ENCODE measurements around the gene LRRN4. TPM values are rescaled to one million over a fixed set of nuclear protein-coding genes. Genes with fewer than 3 reads are reported as not detected.
"Not testable (repeated sequence)": the region's sequence is repeated elsewhere in the genome, so short reads cannot be mapped to it uniquely, and the experiment has no call there.

LRRN4 gene
- total and polyA plus RNA-seq, 2 experiments from 2014 or later: 135 to 227 TPM

- no peak for DNase-seq (ENCODE audit: low read depth in 1 of 2, low spot score in 1 of 2)
- no peak for TF ChIP-seq CTCF (IDR thresholded peaks at IDR 0.05; ENCODE audit: low read depth, low read length)
- Histone ChIP-seq H3K36me3 (peaks cover 67% of the 10 kb centered on the region), H3K9me3 (ENCODE audit: low read depth) (no peaks in the 10 kb centered on the region), H3K27ac (peak overlapping the region; percentile 98), H3K4me3 (no peak overlapping the region), H3K27me3 (no peaks in the 10 kb centered on the region), H3K4me1 (ENCODE audit: low read depth) (peaks cover 33% of the 10 kb centered on the region)
Observed at GRCh38 chr20:6039766-6040165, 14.1 kb downstream of the LRRN4 start.

GRCh38 chr20:6038256-6038655 is 15.6 kb downstream of the LRRN4 start:
- Histone ChIP-seq H3K4me3 (no peak overlapping the region), H3K27me3 (no peaks in the 10 kb centered on the region), H3K27ac (peak overlapping the region; percentile 98), H3K36me3 (peaks cover 52% of the 10 kb centered on the region), H3K9me3 (ENCODE audit: low read depth) (no peaks in the 10 kb centered on the region), H3K4me1 (ENCODE audit: low read depth) (peaks cover 45% of the 10 kb centered on the region)
- TF ChIP-seq CTCF (IDR thresholded peaks at IDR 0.05; ENCODE audit: low read depth, low read length): no peak
- DNase-seq (ENCODE audit: low read depth in 1 of 2, low spot score in 1 of 2): peak in 1 of 2 donors; percentile 65

- Histone ChIP-seq H3K4me1 (ENCODE audit: low read depth) (peaks cover 57% of the 10 kb centered on the region), H3K36me3 (peaks cover 44% of the 10 kb centered on the region), H3K27me3 (no peaks in the 10 kb centered on the region), H3K9me3 (ENCODE audit: low read depth) (no peaks in the 10 kb centered on the region), H3K4me3 (no peak overlapping the region), H3K27ac (peak overlapping the region; percentile 98)
- no peak for TF ChIP-seq CTCF (IDR thresholded peaks at IDR 0.05; ENCODE audit: low read depth, low read length)
- no peak for DNase-seq (ENCODE audit: low read depth in 1 of 2, low spot score in 1 of 2)
Observed at GRCh38 chr20:6037082-6037481, 16.8 kb downstream of the LRRN4 start.

GRCh38 chr20:6036213-6036612 is 17.6 kb downstream of the LRRN4 start:
- TF ChIP-seq CTCF (IDR thresholded peaks at IDR 0.05; ENCODE audit: low read depth, low read length): no peak
- Histone ChIP-seq H3K36me3 (peaks cover 47% of the 10 kb centered on the region), H3K4me1 (ENCODE audit: low read depth) (peaks cover 66% of the 10 kb centered on the region), H3K27me3 (no peaks in the 10 kb centered on the region), H3K4me3 (no peak overlapping the region), H3K27ac (peak overlapping the region; percentile 98), H3K9me3 (ENCODE audit: low read depth) (no peaks in the 10 kb centered on the region)
- DNase-seq (ENCODE audit: low read depth in 1 of 2, low spot score in 1 of 2): no peak

- no peaks in the 10 kb centered on the region for H3K27me3 ChIP-seq
- peaks cover 84% of the 10 kb centered on the region for H3K4me1 ChIP-seq (ENCODE audit: low read depth)
- H3K27ac ChIP-seq: peak overlapping the region; percentile 98
- DNase-seq (ENCODE audit: low read depth in 1 of 2, low spot score in 1 of 2): peak; percentile 13 to 85
- TF ChIP-seq CTCF (IDR thresholded peaks at IDR 0.05; ENCODE audit: low read depth, low read length): no peak
- H3K36me3 ChIP-seq: peaks cover 31% of the 10 kb centered on the region
- H3K9me3 ChIP-seq (ENCODE audit: low read depth): no peaks in the 10 kb centered on the region
- H3K4me3 ChIP-seq: no peak overlapping the region
Observed at GRCh38 chr20:6034134-6034969, 19.5 kb downstream of the LRRN4 start.

- DNase-seq (ENCODE audit: low read depth in 1 of 2, low spot score in 1 of 2); H3K27me3 ChIP-seq; H3K4me3 ChIP-seq; H3K9me3 ChIP-seq (ENCODE audit: low read depth): not testable (repeated sequence)
- H3K27ac ChIP-seq: peak overlapping the region; percentile 98
- H3K36me3 ChIP-seq: peaks cover 35% of the 10 kb centered on the region
- H3K4me1 ChIP-seq (ENCODE audit: low read depth): peaks cover 89% of the 10 kb centered on the region
Observed at GRCh38 chr20:6032907-6033306, 21.0 kb downstream of the LRRN4 start.
